Measurements from ENCODE around the gene CHST11.

Gene CHST11

DNA sequence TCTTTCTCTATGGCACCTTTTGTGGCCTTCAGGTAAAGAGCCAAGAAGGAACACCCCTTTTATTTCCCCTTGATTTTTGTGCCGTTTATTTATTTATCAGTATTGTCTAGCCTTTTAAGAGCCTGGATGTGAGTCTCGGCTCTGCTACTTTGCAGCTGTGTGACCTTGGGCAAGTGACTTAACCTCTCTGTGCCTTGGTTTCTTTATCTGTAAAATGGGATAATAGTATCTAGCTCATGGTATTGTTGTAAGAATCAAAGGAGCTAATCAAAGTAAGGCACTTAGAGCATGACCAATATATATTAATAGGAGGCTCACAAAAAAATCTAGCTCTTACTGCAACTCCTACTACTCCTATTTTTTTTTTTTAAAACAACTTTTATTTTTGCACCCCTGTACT, 179.7 kb downstream of the CHST11 start:
- no peak for DNase-seq

GRCh38 chr12:104637604-104638003, 180.9 kb downstream of the CHST11 start:
- no peak for DNase-seq

GRCh38 chr12:104638218-104638850, 181.6 kb downstream of the CHST11 start:
- DNase-seq, result no peak

DNA sequence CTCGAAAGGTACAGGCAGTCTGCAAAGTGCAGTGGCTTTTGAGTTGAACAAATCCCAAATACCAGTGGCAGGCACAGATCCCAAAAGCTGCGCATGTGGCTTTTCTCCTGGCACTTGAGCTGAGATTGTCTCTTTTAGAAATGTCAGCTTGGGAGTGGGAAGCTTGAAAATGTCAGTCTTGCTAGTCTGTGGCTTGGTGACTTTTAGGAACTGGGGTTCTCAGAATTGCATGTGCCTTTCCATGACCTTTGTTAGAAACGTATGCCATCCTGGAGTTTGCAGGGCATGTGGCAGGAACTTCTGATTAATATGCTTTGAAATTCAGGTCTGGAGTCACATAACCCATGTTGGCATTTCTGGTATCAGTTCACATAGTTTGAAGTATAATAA, 182.1 kb downstream of the CHST11 start:
- DNase-seq, result no peak

GRCh38 chr12:104640956-104641355, 184.2 kb downstream of the CHST11 start:
- DNase-seq, result no peak

GRCh38 chr12:104641862-104642261, 185.1 kb downstream of the CHST11 start:
- DNase-seq, result peak; percentile 20

DNA sequence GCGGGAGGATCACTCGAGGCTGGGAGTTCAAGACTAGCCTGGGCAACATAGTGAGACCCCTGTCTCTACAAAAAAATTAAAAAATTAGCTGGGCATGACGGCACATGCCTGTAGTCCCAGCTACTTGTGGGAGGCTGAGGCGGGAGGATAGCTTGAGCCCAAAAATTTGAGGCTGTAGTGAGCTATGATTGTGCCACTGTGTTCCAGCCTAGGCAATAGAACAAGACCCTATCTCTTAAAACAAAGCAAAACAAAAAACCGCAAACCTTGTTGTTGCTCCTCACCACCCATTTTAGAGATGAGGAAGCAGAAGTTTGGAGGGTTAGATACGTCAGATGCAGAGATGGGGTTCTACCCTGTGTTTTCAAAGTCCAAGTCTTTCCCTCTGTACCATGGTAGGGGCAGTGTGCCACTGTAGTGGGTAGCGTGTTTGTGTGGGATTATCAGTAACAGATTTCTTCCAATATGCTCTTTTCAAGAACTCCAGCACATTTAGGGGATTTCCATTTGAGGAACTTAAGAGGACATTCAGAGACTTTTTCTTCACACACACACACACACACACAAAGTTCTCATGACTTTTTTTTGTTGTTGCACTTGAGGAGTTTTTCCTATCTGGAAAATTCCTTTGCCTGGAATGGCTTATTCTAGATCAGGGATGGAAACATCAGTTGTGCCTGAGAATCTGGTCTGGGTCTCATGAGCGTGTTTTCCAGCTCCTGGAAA, 186.5 kb downstream of the CHST11 start:
- DNase-seq, result peak; percentile 6

- DNase-seq, result no peak
Observed at GRCh38 chr12:104643819-104644669, 187.3 kb downstream of the CHST11 start.

DNA sequence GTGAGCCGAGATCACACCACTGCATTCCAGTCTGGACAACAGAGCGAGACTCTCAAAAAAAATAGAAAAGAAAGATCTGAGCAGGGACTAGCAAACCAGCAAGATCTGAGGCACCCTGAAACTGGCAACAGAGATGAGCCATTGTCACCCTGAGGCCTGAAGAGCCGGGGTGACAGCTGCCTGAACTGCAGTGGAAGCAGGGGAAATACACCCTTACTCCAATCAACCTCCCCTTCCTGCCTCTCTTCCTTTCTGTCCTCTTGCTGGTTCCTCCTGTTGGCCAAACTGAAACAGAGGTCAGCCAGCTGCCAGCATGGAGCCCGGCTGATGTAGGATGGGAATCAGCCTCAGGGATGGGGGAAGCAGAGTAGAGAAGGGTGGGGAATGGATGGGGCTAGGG, 192.0 kb downstream of the CHST11 start:
- DNase-seq, result no peak

DNA sequence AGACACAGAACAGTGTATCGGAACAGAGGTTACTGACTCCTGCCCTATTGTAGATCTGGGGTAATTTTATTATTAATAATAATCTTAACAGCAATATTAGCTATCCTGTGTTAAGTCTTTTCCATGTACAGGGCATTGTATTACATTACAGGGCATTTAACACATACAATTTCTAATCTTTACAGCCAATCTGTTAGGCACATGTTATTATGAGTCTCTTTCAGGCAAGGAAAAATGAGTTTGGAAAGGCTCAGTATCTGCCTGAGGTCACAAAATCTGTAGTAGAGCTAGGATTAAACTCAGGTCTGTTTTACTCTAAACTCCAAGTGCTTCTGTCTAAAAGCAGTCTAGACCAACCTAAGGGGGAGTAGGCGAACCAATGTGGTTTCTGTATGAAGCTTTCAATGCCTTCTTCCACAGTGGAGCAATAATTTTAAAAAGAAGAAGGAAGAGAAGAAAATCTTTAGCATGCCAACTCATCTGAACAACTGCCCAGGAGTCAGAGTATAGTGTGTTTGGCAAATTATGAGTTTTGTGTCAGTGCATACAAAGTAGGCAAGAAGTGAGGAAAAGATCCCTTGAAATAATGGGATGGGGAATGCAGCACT, 192.6 kb downstream of the CHST11 start:
- DNase-seq, result no peak

GRCh38 chr12:104649921-104650320, 193.2 kb downstream of the CHST11 start:
- no peak for DNase-seq

DNA sequence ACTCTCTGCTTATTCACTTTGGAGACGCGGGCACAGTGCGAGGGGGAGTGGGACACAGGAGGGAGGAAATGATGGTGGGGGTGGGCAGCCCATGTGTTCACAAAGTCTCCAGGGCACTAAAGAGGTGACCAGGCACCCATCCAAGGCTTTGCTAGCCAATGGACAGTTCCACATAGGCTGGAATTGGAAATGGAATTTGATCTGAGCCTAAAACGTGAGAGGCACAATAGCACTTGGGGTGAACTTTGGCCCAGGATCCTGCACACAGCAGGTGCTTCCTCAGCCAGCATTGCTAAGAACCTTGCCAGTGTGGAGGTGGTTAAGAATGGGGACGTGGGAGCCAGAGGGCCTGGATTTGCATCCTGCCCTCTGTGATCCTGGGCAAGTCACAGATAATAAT, 193.8 kb downstream of the CHST11 start:
- DNase-seq, result no peak

DNA sequence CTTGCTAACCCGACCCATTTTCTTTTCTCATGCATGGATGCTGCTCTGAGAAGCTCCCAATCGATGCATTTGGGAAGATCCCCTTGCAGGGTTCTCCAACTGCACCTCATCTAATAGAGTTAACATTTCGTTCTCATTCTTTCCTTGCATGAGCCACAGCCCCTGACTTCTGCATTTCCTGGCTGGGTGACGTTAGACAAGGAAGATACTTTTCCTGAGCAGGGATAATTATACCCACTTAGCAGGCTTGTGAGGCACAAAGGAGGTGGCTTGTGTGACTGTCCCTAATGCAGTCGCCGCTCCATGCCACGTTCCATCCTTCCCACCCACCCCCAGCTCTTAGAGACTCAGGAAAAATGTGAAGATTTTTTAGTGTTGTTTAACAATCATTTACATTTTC, 195.1 kb downstream of the CHST11 start:
- no peak for DNase-seq

DNA sequence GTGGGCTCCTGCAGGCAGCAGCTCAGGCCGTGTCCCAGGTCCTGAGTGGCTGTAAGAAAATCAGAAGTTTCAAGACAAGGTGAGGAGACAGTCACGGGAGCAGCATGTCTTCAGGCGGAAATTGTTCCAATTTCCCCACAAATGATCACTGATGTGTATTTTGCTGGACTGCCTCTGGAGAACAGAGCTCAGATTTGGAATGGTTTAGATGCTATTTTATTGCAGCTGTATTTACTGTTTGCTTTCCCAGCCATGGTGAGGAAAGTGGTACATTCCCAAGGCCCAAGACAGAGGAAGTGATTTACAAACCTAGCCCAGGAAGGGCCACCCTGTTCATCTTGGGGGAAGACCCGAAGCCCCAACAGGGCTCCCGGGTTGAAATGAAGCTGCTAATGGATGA, 195.6 kb downstream of the CHST11 start:
- DNase-seq, result no peak

DNA sequence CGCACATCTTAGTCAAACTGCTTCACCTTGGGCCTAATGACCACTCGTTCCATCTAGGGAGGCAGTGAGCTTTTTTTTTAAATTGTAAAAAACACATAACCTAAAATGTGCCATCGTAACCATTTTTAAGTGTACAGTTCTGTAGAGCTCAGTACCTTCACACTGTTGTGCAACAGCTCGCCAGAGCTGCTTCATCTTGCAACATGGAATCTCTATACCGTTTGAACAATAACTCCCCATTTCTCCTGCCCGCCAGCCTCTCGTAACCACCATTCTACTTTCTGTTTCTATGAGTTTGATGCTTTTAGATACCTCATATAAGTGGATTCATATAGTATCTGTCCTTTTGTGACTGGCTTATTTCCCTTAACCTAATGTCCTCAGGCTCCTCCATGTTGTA, 196.2 kb downstream of the CHST11 start:
- DNase-seq, result no peak

DNA sequence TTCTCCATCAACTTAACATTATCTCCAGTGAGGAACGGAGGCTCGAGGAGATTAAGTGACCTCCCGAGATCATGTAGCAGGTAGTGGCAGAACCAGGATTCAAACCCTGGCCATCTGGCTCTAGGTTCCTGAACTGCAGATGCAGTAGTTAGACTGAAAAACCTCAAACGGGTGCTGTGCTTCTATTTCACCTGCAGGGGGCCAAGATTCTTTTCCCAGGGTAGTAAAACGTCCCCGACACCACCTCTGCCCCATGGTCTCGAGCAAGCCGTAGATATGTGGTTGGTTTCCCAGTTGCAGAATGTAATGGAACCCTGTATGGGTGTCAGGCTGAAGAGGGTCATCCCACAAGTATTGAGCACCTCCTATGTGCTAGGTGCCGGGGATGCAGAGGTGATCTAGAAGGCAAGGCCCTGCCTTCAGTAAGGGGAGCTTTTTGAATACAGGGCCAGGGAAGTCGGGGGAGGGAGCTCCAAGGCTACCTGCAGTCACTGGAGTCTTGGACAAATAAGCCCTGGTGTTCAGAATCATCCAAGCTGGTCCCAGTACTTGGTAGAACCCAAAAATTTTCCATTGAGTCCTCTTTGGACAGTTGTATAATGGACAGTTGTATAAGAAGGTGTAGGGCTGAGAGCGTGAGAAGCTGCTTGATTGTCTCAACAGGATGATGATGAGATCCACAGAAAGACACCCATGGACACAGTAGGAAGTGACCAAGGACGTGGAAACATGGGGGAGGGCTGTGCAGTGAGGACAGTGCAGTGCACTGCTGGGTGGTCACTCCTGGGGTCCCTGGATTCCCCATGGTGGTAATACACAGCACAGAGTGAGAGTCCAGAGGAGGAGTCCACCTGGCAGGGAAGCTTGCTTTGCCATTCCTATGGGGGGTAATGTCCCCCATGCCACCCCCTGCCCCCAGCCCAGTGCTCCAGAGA, 197.2 kb downstream of the CHST11 start:
- DNase-seq, result peak; percentile 37

DNA sequence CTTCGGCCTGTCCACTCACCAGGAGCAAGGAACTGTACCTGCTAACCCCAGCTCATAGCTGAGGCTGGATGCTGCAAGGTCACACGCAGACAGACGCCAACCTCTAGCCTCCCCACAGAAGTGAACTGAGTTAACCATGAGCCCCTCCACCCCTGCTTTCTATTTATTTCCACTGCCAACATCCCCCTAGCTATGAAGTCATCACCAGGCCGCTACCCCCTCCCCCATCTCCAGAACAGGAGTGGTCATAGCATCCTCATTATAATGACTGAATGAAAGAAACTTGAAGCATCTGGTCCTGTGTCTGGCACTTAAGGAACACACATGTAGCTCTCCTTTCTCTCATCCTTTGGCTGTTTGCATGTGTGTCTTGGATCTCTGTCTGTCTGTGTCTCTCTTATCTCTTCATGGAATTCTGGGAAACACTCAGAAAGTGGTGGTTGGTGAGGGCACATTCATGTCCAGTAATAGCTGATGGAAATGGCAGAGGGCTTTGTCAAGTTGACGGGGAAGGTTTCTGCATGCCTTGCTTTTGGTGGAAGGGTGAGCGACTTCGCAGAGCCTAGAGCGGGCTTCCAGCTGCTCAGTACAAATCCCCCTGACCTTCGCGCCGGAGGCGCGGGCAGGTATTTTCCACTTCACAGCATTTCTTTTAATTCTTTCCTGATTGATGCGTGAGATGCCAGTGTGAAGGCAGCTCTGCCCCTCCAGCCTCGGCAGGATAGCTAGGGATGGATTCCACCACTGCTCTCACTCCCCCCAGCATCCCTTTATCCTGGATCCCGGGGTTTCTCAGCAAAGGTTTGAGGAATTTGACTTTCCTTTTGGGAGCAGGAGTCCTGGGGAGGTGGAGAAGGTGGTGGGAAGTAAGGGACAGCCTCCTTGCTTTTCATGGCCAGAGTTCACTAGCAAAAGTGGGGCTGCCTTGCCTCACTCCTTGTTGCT, 198.2 kb downstream of the CHST11 start:
- DNase-seq, result no peak

- DNase-seq, result no peak
Observed at GRCh38 chr12:104656383-104656782, 199.6 kb downstream of the CHST11 start.

DNA sequence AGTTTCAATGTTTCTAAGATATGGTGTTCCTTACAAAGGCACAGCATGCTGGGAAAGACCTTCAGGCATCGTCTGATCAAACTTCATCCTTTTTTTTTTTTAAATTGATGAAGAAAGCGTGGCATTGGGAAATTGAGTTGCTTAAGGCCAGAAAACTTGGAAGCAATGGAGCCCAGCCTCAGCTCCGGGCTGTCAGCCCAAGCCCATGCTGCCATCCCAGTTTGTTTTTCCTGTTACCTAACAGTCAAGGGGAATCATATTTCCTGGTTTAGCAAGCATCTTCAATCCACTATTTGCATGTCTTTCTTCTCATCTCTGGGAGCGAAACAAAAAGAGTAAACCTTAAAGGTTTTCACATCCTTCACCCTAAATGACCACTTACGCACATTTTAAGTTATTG, 200.2 kb downstream of the CHST11 start:
- no peak for DNase-seq

GRCh38 chr12:104657726-104658484, 201.2 kb downstream of the CHST11 start:
- DNase-seq, result no peak

Data from CD4-positive, alpha-beta T cell treated with Interleukin-10 for 1 hour (primary cell).